ENCODE measurements around the gene VAT1L. TPM values are rescaled to one million over a fixed set of nuclear protein-coding genes. Genes with fewer than 3 reads are reported as not detected.

The VAT1L gene
- total and polyA plus RNA-seq, 2 donors (not counting 3 experiments of a cell fraction or from before 2014, with no cell fraction given), result 0.46 to 1.5 TPM

DNA sequence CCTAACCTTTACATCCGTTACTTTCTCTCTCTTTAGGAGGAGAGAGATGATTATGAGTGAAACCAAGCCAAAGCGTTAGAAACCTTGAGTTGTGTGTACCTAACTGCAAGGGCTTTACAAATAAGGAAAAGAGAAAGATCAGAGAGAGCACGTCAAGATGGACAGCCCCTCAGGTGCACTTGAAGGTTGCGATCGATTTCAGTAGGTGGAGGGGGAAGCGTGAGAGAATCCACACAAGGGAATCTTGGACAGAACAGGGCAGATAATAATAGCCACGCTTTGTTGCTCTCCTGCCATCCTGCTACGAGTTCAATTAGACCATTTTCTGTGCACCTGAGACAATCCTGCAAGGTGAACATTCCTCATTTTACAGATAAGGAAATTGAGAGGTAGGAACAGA lies 78.4 kb downstream of the VAT1L start:
- Histone ChIP-seq H3K4me3 (replicated peaks in 1 of 3; ENCODE audit: insufficient read depth in 1 of 3, low read depth in 1 of 3, low read length in 3 of 3) (no peak overlapping the region), H3K9me3 (replicated peaks; ENCODE audit: control insufficient read depth, insufficient read depth, low read length) (no peaks in the 10 kb centered on the region), H3K27me3 (ENCODE audit: control insufficient read depth in 2 of 2, insufficient read depth in 2 of 2, low read length in 2 of 2) (peaks cover 2 to 3% of the 10 kb centered on the region in 2 experiments), H3K4me1 (ENCODE audit: control insufficient read depth, extremely low read depth, insufficient read depth, low read length) (peaks cover 3% of the 10 kb centered on the region), H2AFZ (ENCODE audit: low read depth, low read length) (no peak overlapping the region), H3K9me1 (replicated peaks; ENCODE audit: control insufficient read depth, extremely low read depth, insufficient read depth, low read length) (no peaks in the 10 kb centered on the region), H4K20me1 (replicated peaks; ENCODE audit: control insufficient read depth, extremely low read depth, insufficient read depth, low read length) (no peaks in the 10 kb centered on the region), H3K27ac (ENCODE audit: insufficient read depth, low read depth, low read length) (no peak overlapping the region), H3K79me2 (ENCODE audit: control insufficient read depth, insufficient read depth, low read length) (no peaks in the 10 kb centered on the region), H3K4me2 (ENCODE audit: insufficient read depth, low read length) (no peak overlapping the region), H3K9ac (replicated peaks; ENCODE audit: extremely low read depth, insufficient read depth, low read length) (no peak overlapping the region), H3K36me3 (ENCODE audit: control insufficient read depth in 2 of 2, extremely low read depth in 1 of 2, insufficient read depth in 2 of 2, low read length in 2 of 2) (no peaks in the 10 kb centered on the region)
- DNase-seq (ENCODE audit: low read depth, low spot score), result no peak
- FAIRE-seq, result no peak
- dilution Hi-C loops (cut with MboI; ENCODE audit: extremely low pct_ligation_motif_present, low sequenced_read_pairs), result no loop called here
- ChIA-PET POLR2A (no interaction called here), CTCF (no interaction called here)
- TF ChIP-seq FOS (IDR thresholded peaks at IDR 0.05; ENCODE audit: borderline replicate concordance, insufficient read depth, low read length) (no peak), POLR2AphosphoS5 (IDR thresholded peaks at IDR 0.05; ENCODE audit: insufficient read depth, low read depth, low read length) (no peak), JUN (IDR thresholded peaks at IDR 0.05; ENCODE audit: borderline replicate concordance, insufficient read depth, insufficient read length, low read depth) (no peak), GATA2 (IDR thresholded peaks at IDR 0.05; ENCODE audit: insufficient read depth, insufficient read length, low read depth, low read length) (no peak), MYC (IDR thresholded peaks at IDR 0.05; ENCODE audit: low read depth, low read length) (no peak), POLR2A (IDR thresholded peaks at IDR 0.05; ENCODE audit: low read depth, low read length) (no peak), EZH2 (IDR thresholded peaks at IDR 0.05; ENCODE audit: borderline replicate concordance, low read depth, low read length, severe bottlenecking) (no peak)
- TF ChIP-seq, protein P1, sequence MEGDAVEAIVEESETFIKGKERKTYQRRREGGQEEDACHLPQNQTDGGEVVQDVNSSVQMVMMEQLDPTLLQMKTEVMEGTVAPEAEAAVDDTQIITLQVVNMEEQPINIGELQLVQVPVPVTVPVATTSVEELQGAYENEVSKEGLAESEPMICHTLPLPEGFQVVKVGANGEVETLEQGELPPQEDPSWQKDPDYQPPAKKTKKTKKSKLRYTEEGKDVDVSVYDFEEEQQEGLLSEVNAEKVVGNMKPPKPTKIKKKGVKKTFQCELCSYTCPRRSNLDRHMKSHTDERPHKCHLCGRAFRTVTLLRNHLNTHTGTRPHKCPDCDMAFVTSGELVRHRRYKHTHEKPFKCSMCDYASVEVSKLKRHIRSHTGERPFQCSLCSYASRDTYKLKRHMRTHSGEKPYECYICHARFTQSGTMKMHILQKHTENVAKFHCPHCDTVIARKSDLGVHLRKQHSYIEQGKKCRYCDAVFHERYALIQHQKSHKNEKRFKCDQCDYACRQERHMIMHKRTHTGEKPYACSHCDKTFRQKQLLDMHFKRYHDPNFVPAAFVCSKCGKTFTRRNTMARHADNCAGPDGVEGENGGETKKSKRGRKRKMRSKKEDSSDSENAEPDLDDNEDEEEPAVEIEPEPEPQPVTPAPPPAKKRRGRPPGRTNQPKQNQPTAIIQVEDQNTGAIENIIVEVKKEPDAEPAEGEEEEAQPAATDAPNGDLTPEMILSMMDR (IDR thresholded peaks at IDR 0.05; ENCODE audit: extremely low read depth in 1 of 2, insufficient read depth in 1 of 2, low read depth in 1 of 2, low read length in 2 of 2), result no peak
- TF ChIP-seq, protein P2, sequence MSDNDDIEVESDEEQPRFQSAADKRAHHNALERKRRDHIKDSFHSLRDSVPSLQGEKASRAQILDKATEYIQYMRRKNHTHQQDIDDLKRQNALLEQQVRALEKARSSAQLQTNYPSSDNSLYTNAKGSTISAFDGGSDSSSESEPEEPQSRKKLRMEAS (IDR thresholded peaks at IDR 0.05; ENCODE audit: insufficient read depth, insufficient read length), result no peak
- intact Hi-C loops (cut with micrococcal nuclease), result no loop called here
- no TSS peak for BruUV-seq (replicated peaks)
